ENCODE results near the gene KLHL29. TPM values are rescaled to one million over a fixed set of nuclear protein-coding genes. Genes with fewer than 3 reads are reported as not detected.

Gene KLHL29
- total and polyA plus RNA-seq, 9 donors: 3.0 to 6.6 (median 3.9) TPM

GRCh38 chr2:23359631-23360567 is 25.1 kb upstream of the KLHL29 start:
- intact Hi-C loops (cut with DNase I): no loop called here
- H3K4me1 ChIP-seq (ENCODE audit: insufficient read depth): no peaks in the 10 kb centered on the region
- DNase-seq: no peak
- TF ChIP-seq EP300 (IDR thresholded peaks at IDR 0.05) (no peak), CTCF (IDR thresholded peaks at IDR 0.05) (no peak), POLR2A (IDR thresholded peaks at IDR 0.05) (no peak)
- 90 to 93% (median 92%) methylated on average over 19 of the region's 19 CpGs for WGBS, 3 donors
- no peaks in the 10 kb centered on the region for H3K27me3 ChIP-seq
- H3K9me3 ChIP-seq: no peaks in the 10 kb centered on the region
- no peak overlapping the region for H3K27ac ChIP-seq
- H3K4me3 ChIP-seq: no peak overlapping the region
- H3K36me3 ChIP-seq: no peaks in the 10 kb centered on the region

GRCh38 chr2:23360571-23361125 is 24.3 kb upstream of the KLHL29 start:
- Histone ChIP-seq H3K4me3 (no peak overlapping the region), H3K27ac (no peak overlapping the region), H3K36me3 (no peaks in the 10 kb centered on the region), H3K27me3 (no peaks in the 10 kb centered on the region), H3K9me3 (no peaks in the 10 kb centered on the region), H3K4me1 (ENCODE audit: insufficient read depth) (no peaks in the 10 kb centered on the region)
- 75 to 79% (median 75%) methylated on average over 13 of the region's 13 CpGs for WGBS, 3 donors
- DNase-seq: no peak
- intact Hi-C loops (cut with DNase I): no loop called here
- no peak for TF ChIP-seq POLR2A (IDR thresholded peaks at IDR 0.05)
- TF ChIP-seq CTCF (IDR thresholded peaks at IDR 0.05): no peak
- TF ChIP-seq EP300 (IDR thresholded peaks at IDR 0.05): no peak

GRCh38 chr2:23361152-23361551 is 23.8 kb upstream of the KLHL29 start:
- Histone ChIP-seq H3K4me3 (no peak overlapping the region), H3K9me3 (no peaks in the 10 kb centered on the region), H3K27me3 (no peaks in the 10 kb centered on the region), H3K4me1 (ENCODE audit: insufficient read depth) (no peaks in the 10 kb centered on the region), H3K36me3 (no peaks in the 10 kb centered on the region), H3K27ac (no peak overlapping the region)
- TF ChIP-seq CTCF (IDR thresholded peaks at IDR 0.05): no peak
- no peak for TF ChIP-seq EP300 (IDR thresholded peaks at IDR 0.05)
- no peak for TF ChIP-seq POLR2A (IDR thresholded peaks at IDR 0.05)
- intact Hi-C loops (cut with DNase I): no loop called here
- DNase-seq: no peak
- WGBS, 3 donors: 71 to 81% (median 74%) methylated on average over 3 of the region's 3 CpGs

GRCh38 chr2:23363268-23363667 is 21.7 kb upstream of the KLHL29 start:
- Histone ChIP-seq H3K4me1 (ENCODE audit: insufficient read depth) (no peaks in the 10 kb centered on the region), H3K4me3 (no peak overlapping the region), H3K36me3 (no peaks in the 10 kb centered on the region), H3K27ac (no peak overlapping the region), H3K9me3 (no peaks in the 10 kb centered on the region), H3K27me3 (no peaks in the 10 kb centered on the region)
- intact Hi-C loops (cut with DNase I): no loop called here
- 75 to 94% (median 83%) methylated on average over 1 of the region's 1 CpG for WGBS, 3 donors
- no peak for DNase-seq
- TF ChIP-seq CTCF (IDR thresholded peaks at IDR 0.05): no peak
- no peak for TF ChIP-seq EP300 (IDR thresholded peaks at IDR 0.05)
- no peak for TF ChIP-seq POLR2A (IDR thresholded peaks at IDR 0.05)

Measured in ovary (tissue), 9 donors.